IPS-15b (cell line): ENCODE results near the gene ITGA3.

Experiments
- H3K27me3 ChIP-seq: one replicate; pipeline ENCODE4 v1.6.1; 2013; ENCODE audit warnings: low read length; ENCODE audit not compliant: control insufficient read depth, insufficient read depth
- H3K36me3 ChIP-seq: one replicate; pipeline ENCODE4 v1.6.1; 2013; ENCODE audit warnings: low read length; ENCODE audit not compliant: control insufficient read depth, insufficient read depth
- H3K4me1 ChIP-seq: one replicate; pipeline ENCODE4 v1.6.1; 2013; ENCODE audit warnings: mild to moderate bottlenecking, low read length; ENCODE audit not compliant: control insufficient read depth, insufficient read depth
- H3K4me3 ChIP-seq: one replicate; pipeline ENCODE4 v1.5.1; 2013; ENCODE audit warnings: low read depth, low read length
- H3K9ac ChIP-seq: one replicate; pipeline ENCODE4 v1.6.1; 2013; ENCODE audit warnings: low read depth, mild to moderate bottlenecking, low read length
- H3K9me3 ChIP-seq: one replicate; pipeline ENCODE4 v1.6.1; 2013; ENCODE audit warnings: mild to moderate bottlenecking, low read length; ENCODE audit not compliant: control insufficient read depth, insufficient read depth

The ITGA3 gene

DNA sequence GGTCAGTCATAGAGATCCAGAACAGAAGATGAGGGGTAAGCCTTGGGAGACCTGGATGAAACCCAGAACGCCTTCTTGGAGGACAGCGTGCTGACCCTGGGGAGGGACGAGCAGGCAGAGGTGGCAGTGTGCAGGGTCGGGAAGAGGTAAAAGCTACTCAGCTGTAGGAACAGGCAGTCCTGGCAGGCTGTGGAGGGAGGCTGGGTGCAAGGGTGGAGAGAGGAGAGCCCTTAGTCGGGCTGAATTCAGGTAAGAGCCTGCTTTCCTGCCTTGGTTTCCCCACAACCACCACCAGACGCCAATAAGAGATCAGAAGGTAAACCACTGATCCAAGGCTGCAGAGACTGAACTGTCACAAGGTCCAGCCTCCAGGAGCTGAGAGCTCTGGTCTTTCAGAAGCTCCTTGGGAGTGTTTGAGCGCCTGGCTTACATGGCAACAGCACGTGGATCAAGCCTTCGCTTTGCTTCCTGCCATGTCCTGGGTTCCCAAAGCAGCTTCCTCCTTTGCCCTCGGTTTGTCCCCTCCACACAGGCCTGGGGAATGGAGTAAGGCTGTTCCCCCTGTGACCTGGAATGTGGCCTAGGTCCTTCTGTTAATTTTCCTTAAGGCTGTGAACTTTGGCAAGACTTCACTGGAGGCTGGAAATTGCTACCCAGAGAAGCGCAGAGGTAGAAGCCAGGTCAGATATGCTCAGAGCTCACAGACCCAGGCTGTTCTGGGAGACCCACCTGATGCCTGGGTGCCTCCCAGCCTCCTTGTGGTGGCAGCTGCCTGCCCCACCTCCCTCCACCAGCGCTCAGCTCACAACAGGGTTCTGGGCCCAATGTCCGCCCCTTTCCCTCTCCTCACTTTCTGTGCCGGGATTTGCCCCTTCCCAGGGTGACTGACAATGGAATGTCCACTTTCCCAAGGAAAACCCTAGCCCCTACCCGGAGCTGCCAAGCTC, 35.3 kb downstream of the ITGA3 start:
- H3K9ac ChIP-seq: no peak overlapping the region
- no peaks in the 10 kb centered on the region for H3K9me3 ChIP-seq
- no peaks in the 10 kb centered on the region for H3K27me3 ChIP-seq
- no peak overlapping the region for H3K4me3 ChIP-seq
- H3K4me1 ChIP-seq: no peaks in the 10 kb centered on the region
- no peaks in the 10 kb centered on the region for H3K36me3 ChIP-seq

DNA sequence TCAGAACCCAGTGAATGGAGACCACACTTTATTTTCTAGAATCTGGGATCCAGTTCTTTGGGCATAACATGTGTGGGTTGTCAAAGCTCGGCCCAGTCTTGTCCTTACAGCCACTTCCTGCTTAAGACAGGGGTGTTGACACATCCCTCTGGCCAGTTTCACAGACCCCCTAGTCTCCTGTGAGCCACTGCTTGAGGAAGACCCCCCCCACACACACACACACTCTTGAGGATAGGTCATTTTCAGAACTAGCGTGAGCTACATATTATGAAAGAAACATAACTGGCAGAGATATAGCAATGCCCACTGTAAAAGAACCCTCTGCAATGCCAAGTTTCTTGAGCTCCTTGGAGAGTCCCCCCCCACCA, 36.0 kb downstream of the ITGA3 start:
- H3K27me3 ChIP-seq: no peaks in the 10 kb centered on the region
- no peak overlapping the region for H3K9ac ChIP-seq
- H3K4me3 ChIP-seq: no peak overlapping the region
- H3K4me1 ChIP-seq: no peaks in the 10 kb centered on the region
- H3K36me3 ChIP-seq: no peaks in the 10 kb centered on the region
- no peaks in the 10 kb centered on the region for H3K9me3 ChIP-seq

DNA sequence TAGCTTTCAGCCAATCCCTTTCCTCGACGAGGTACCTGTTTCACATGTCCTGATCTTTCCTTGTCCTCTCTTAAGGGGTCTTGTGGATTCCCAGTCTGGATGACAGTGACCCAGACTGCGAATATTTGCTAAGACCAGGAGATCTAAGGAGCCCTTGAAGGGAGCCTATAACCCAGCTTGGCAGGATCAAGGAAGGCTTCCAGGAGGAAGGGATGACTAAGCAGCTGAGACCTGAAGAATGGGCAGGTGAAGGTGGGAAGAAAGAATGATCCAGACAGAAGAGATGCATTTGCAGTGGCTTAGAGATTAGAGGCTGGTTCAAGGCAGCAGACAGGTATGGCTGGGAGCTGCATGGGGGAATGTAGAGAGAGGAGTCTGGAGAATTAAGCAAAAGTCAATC, 37.3 kb downstream of the ITGA3 start:
- Histone ChIP-seq H3K4me3 (no peak overlapping the region), H3K36me3 (peaks cover 3% of the 10 kb centered on the region), H3K9me3 (no peaks in the 10 kb centered on the region), H3K4me1 (no peaks in the 10 kb centered on the region), H3K9ac (no peak overlapping the region), H3K27me3 (no peaks in the 10 kb centered on the region)

DNA sequence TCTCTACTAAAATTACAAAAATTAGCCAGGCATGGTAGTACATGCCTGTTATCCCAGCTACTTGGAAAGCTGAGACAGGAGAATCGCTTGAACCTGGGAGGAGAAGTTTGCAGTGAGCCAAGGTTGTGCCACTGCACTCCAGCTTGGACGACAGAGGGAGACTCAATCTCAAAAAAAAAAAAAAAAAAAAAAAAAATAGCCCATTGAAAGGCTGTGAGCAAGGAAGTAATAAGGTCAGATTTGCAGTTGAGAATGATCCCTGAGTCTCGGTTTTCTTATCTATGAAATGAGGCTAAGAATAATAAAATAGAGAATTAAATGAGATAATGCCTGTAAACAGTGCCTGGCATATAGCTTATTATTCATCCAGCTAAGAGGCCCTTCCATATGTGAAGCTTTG, 37.9 kb downstream of the ITGA3 start:
- H3K9ac ChIP-seq: no peak overlapping the region
- H3K4me3 ChIP-seq: no peak overlapping the region
- H3K36me3 ChIP-seq: peaks cover 3% of the 10 kb centered on the region
- no peaks in the 10 kb centered on the region for H3K27me3 ChIP-seq
- H3K9me3 ChIP-seq: no peaks in the 10 kb centered on the region
- H3K4me1 ChIP-seq: no peaks in the 10 kb centered on the region

DNA sequence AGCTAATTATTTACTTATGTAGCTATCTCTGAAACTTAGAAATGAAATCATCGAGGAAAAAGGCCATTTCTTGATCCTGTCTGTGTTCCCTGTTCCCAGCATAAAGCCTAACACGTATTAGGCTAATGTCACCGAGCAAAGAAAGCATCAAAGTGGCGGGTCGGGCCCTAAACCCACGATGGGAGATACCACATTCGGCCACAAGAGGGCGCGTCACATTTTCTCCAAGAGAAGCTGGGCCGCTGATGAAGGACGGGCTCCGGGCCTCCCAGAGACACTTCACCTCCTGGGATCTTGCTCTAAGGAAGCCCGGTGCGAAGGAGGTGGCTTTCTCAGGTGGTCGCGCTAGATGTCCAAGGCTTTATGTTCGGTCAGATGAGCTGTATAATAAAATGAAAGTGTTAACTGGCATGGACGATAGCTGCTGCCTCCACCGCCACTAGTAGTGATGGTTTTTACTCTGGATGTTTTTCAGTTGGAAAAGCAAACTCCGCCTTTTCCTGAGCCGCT, 38.4 kb downstream of the ITGA3 start:
- Histone ChIP-seq H3K4me3 (peak overlapping the region; percentile 82), H3K36me3 (peaks cover 3% of the 10 kb centered on the region), H3K4me1 (no peaks in the 10 kb centered on the region), H3K27me3 (no peaks in the 10 kb centered on the region), H3K9ac (no peak overlapping the region), H3K9me3 (no peaks in the 10 kb centered on the region)

DNA sequence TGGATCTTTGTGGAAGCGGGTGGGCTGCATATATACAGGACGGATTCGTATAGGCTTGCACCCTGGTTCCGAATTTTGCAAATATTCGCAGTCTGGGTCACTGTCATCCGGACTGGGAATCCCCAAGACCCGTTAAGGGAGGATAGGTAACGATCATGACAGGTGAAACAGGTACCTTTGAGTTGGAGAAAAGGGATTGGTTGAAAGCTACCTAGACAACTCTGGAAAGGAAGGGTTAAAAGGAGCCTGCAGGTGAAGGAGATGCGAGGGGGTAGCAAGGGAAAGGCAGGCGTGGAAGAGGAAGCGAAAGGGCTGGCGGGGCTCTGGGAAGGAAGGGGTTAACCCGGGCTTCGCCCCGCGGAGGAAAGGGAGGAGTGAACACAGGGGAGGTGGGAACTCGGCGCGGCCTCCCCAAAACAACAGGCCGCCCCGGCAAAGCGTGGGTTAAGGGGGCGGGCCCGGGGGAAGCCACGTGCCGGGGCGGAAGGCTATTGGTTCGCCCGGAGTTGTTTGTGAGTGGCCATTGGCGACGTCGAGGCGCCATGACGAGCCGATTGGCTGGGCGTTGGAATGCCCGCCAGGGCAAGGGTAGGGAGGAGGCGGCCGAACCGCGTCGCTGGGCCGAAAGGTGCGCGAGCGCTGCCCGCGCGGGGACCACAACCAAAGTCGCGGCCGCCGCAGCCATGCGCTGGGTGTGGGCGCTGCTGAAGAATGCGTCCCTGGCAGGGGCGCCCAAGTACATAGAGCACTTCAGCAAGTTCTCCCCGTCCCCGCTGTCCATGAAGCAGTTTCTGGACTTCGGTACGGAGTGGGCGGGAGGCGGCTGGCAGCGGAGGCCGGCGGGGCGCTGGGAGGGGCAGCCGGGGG, 39.1 kb downstream of the ITGA3 start, which contains the start of gene PDK2:
Gene PDK2 (plus strand): TSS at position 599 of the 867 bp plus-strand sequence. CDS start 85 bp downstream, at position 684.
- Histone ChIP-seq H3K9me3 (no peaks in the 10 kb centered on the region), H3K4me1 (no peaks in the 10 kb centered on the region), H3K36me3 (peaks cover 3% of the 10 kb centered on the region), H3K27me3 (no peaks in the 10 kb centered on the region), H3K4me3 (peak within 1 kb of the TSS; percentile 82), H3K9ac (no peak within 1 kb of the TSS)

DNA sequence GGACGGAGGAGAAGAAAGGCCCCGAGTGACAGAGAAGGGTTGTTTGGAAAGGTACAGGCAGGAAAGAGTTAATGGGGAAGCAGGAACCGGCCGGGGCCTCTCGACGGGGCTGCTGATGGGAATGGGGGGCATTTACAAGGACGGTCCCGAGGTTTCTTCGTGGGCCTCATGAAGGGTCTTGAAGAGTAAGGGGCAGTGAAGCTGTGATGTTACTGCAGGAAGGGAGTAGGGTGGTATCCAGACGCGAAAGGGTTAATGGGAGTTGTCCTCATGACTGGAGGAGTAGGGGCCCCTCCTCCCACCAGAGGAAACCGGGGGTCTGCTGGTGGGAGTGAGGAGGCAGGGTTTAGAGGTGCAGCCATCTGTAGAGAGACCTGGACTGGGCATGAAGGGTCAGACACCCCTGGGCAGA, 39.7 kb downstream of the ITGA3 start:
- Histone ChIP-seq H3K27me3 (no peaks in the 10 kb centered on the region), H3K36me3 (peaks cover 3% of the 10 kb centered on the region), H3K9me3 (no peaks in the 10 kb centered on the region), H3K4me1 (peaks cover under 1% of the 10 kb centered on the region), H3K9ac (no peak overlapping the region), H3K4me3 (peak overlapping the region; percentile 62)

DNA sequence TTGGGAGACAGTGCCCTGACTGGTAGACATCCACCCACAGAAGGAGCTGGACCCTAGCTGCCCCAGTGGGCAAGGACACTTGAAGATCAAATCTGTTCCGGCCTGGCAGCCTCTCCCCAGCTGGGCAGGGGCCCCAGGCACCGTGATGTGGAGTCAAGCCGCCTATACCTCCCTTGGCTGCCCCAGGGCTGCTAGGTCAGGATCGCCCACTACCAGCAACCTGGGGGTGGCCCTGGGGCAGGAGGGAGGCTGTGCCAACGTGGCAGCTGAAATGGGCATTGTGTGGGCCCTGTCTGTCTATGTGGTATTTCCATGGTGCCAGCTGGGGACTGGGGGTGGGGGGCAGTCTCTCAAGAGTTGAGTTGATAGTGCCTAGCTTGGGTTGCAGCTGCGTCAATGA, 40.2 kb downstream of the ITGA3 start:
- Histone ChIP-seq H3K4me3 (peak overlapping the region; percentile 62), H3K9ac (no peak overlapping the region)

DNA sequence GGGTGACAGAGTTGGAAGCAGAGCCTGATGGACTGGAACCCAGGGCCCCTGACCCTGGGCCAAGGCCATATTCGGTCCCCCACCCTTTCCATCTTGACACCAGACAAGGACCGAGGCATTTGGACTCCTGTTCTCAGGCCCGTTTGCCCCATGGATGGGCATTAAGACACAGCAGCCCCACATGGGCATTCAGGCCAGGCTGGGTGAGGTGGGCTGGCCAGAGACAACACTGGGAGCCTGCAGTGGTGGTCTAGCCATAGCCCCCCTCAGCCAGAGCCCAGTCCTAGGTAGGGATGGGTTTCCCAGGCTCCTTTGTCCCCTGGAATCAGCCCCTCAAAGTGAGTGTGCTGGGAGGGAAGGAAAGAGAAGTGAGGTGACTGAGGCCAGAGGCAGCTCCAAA, 40.8 kb downstream of the ITGA3 start:
- no peak overlapping the region for H3K9ac ChIP-seq
- H3K4me3 ChIP-seq: no peak overlapping the region
- no peaks in the 10 kb centered on the region for H3K27me3 ChIP-seq
- peaks cover 3% of the 10 kb centered on the region for H3K36me3 ChIP-seq
- H3K9me3 ChIP-seq: no peaks in the 10 kb centered on the region
- peaks cover 8% of the 10 kb centered on the region for H3K4me1 ChIP-seq

More for the DNA sequence above, 40.2 kb downstream of the ITGA3 start:
- Histone ChIP-seq H3K9me3 (no peaks in the 10 kb centered on the region), H3K27me3 (no peaks in the 10 kb centered on the region), H3K4me1 (peaks cover 5% of the 10 kb centered on the region), H3K36me3 (peaks cover 3% of the 10 kb centered on the region)

DNA sequence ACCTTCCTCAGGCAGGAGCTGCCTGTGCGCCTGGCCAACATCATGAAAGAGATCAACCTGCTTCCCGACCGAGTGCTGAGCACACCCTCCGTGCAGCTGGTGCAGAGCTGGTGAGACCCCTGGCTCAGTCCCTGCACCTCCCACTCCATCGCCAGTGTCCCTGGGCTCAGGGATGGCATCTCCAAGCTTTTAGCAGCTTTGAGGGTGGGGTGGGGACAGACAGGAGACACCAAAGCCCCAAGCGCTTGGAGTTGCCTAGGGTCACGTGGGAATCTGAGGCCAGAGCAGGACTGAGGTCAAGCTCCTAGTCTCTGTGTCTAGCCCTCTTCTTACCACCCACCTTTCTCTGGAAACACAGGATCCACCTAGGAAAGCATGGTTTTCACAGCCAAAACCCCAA, 41.5 kb downstream of the ITGA3 start:
- peaks cover 8% of the 10 kb centered on the region for H3K4me1 ChIP-seq
- no peaks in the 10 kb centered on the region for H3K9me3 ChIP-seq
- peaks cover 3% of the 10 kb centered on the region for H3K36me3 ChIP-seq
- no peak overlapping the region for H3K9ac ChIP-seq
- H3K27me3 ChIP-seq: no peaks in the 10 kb centered on the region
- no peak overlapping the region for H3K4me3 ChIP-seq

DNA sequence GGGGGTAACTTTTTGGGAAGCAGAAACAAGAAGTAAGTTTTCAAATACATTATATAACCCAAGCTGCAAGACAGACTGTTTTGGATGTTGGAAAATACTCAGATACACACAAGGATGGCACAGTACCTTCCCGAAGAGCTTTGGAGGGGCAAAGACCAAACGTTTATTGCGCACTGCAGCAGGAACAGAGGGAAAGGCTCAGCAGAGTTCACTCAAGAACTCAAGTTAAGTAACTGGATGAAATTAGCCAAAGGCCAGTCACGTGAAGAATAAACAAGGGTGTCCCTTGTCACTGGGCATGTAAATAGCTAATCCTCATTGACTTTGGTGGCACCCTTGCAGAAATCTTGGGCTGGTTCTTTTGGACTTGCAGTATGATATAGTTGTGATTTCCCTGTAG, 42.0 kb downstream of the ITGA3 start:
- Histone ChIP-seq H3K27me3 (no peaks in the 10 kb centered on the region), H3K9me3 (no peaks in the 10 kb centered on the region), H3K4me1 (peaks cover 8% of the 10 kb centered on the region), H3K9ac (no peak overlapping the region), H3K4me3 (no peak overlapping the region), H3K36me3 (peaks cover 3% of the 10 kb centered on the region)
